K562 (cell line): ENCODE results near the gene MEF2B. TPM values are rescaled to one million over a fixed set of nuclear protein-coding genes. Genes with fewer than 3 reads are reported as not detected.

Experiments used
- ATAC-seq: fragments of 200-7000 bp; cut with Tn5 transposase; 3 replicates; pipeline ENCODE4 v1.9.1; 2020; ENCODE audit warnings: moderate library complexity
- BruUV-seq: library from RNA; stranded (reverse); fragments of 400-500 nt; replicated peaks from 2 replicates; lab custom pipeline; 2021; lab: Mats Ljungman, UMichigan
- CTCF ChIA-PET: fragments of 300-600 bp; formaldehyde crosslinking; extraction: SDS; loops from one replicate; lab custom pipeline; 2021; ENCODE audit warnings: low intra/inter-chr PET ratio; lab: Yijun Ruan, JAX
- POLR2A ChIA-PET: fragments of 300-600, 350-650 bp; sonication (Branson Sonifier 250); formaldehyde crosslinking; extraction: SDS; loops from one replicate; lab custom pipeline; 2021; ENCODE audit warnings: antibody characterized with exemption, inconsistent platforms; lab: Yijun Ruan, JAX
- DNase-seq, 4 experiments: peaks; one replicate each; pipeline versions ENCODE4 v3.0.0 to v3.0.0-alpha.2; 2011 to 2018; ENCODE audit warnings: low spot score in 3 of 4, mixed read lengths in 3 of 4; ENCODE audit errors: extremely low read depth in 1 of 4
- FAIRE-seq: peaks from 2 replicates; lab custom pipeline; 2011; peaks lifted over from hg19 to GRCh38; lab: Jason Lieb, UNC
- H2AFZ ChIP-seq: 2 replicates; pipeline ENCODE4 v1.6.0; 2011; ENCODE audit warnings: low read depth, low read length, control low read depth, inconsistent platforms
- H3K27ac ChIP-seq: fragments of 200-600 bp; 3 replicates; pipeline ENCODE4 v1.8.0; 2011; ENCODE audit warnings: low read depth, mild to moderate bottlenecking, control low read depth, inconsistent platforms, low read length, moderate library complexity, mixed read lengths; ENCODE audit errors: extremely low read depth
- H3K27me3 ChIP-seq, 2 experiments: fragments of 300-600 bp in 1 of 2; 2 replicates in 1 of 2; 3 replicates in 1 of 2; pipeline versions ENCODE4 v1.6.0 to v1.8.0; 2011; ENCODE audit warnings: inconsistent platforms in 2 of 2, low read length in 2 of 2, mild to moderate bottlenecking in 1 of 2, mixed read lengths in 1 of 2, moderate library complexity in 1 of 2; ENCODE audit not compliant: control insufficient read depth in 2 of 2, insufficient read depth in 2 of 2
- H3K36me3 ChIP-seq: fragments of 300-600 bp; 3 replicates; pipeline ENCODE4 v1.8.0; 2011; ENCODE audit warnings: mild to moderate bottlenecking, low read length, inconsistent platforms; ENCODE audit not compliant: control insufficient read depth, insufficient read depth
- H3K4me1 ChIP-seq, 2 experiments: fragments of 200-600 bp in 1 of 2; replicated peaks in 1 of 2; 2 replicates in 1 of 2; 3 replicates in 1 of 2; pipeline versions ENCODE4 v1.5.1 to v1.8.0; 2011; ENCODE audit warnings: inconsistent platforms in 2 of 2, low read length in 2 of 2, mild to moderate bottlenecking in 1 of 2, mixed read lengths in 1 of 2, moderate library complexity in 1 of 2; ENCODE audit not compliant: control insufficient read depth in 2 of 2, insufficient read depth in 2 of 2
- H3K4me2 ChIP-seq: 2 replicates; pipeline ENCODE4 v1.6.1; 2011; ENCODE audit warnings: low read length, control low read depth, inconsistent platforms, mixed read lengths; ENCODE audit not compliant: insufficient read depth
- H3K4me3 ChIP-seq: fragments of 200-600 bp; sonication (generic), shearing (Covaris generic); 2 replicates; pipeline ENCODE4 v1.5.1; 2016; ENCODE audit warnings: control low read depth, inconsistent platforms
- H3K79me2 ChIP-seq: fragments of 200-600 bp; 3 replicates; pipeline ENCODE4 v1.8.0; 2011; ENCODE audit warnings: low read length, inconsistent platforms; ENCODE audit not compliant: control insufficient read depth, insufficient read depth
- H3K9ac ChIP-seq, 2 experiments: 2 replicates each; pipeline versions ENCODE4 v1.6.0 to v1.6.1; 2011; ENCODE audit warnings: low read depth in 2 of 2, low read length in 2 of 2, control low read depth in 1 of 2, inconsistent platforms in 1 of 2, mild to moderate bottlenecking in 1 of 2, mixed read lengths in 1 of 2; ENCODE audit not compliant: insufficient read depth in 1 of 2
- H3K9me1 ChIP-seq: one replicate; pipeline ENCODE4 v1.6.0; 2011; ENCODE audit warnings: inconsistent platforms, mild to moderate bottlenecking, low read length, moderate library complexity; ENCODE audit not compliant: control insufficient read depth, insufficient read depth
- H3K9me3 ChIP-seq: replicated peaks from 2 replicates; pipeline ENCODE4 v1.5.1; 2011; ENCODE audit warnings: low read depth, low read length, inconsistent platforms; ENCODE audit not compliant: control insufficient read depth, insufficient read depth
- H4K20me1 ChIP-seq: replicated peaks from 2 replicates; pipeline ENCODE4 v1.6.1; 2011; ENCODE audit warnings: low read length, inconsistent platforms, mixed read lengths; ENCODE audit not compliant: control insufficient read depth, insufficient read depth
- BDP1 ChIP-seq: IDR thresholded peaks from 3 replicates; pipeline ENCODE4 v1.6.1; 2011; ENCODE audit not compliant: insufficient read length, insufficient read depth
- CHD1 ChIP-seq: fragments of 200-600 bp; sonication (generic); IDR thresholded peaks from one replicate; pipeline ENCODE4 v1.6.1; 2012; ENCODE audit warnings: mild to moderate bottlenecking, moderate library complexity, low read length, inconsistent platforms
- E2F4 ChIP-seq: sonication (generic); formaldehyde crosslinking; IDR thresholded peaks from 2 replicates; pipeline ENCODE4 v1.8.0; 2022; ENCODE audit warnings: mild to moderate bottlenecking, low read depth, missing genetic modification reagents
- HMG20A ChIP-seq: fragments of 450-650 bp; formaldehyde crosslinking; conservative IDR thresholded peaks from 2 replicates; pipeline ENCODE4 v1.4.0; 2020; ENCODE audit warnings: mild to moderate bottlenecking, mixed read lengths
- KDM2B ChIP-seq: fragments of 250-450 bp; sonication (Bioruptor Pico); IDR thresholded peaks from 2 replicates; pipeline ENCODE4 v1.8.0; 2021; ENCODE audit warnings: mild to moderate bottlenecking, moderate library complexity
- MAZ ChIP-seq, 2 experiments: fragments of 450-650 bp in 1 of 2; sonication (generic) in 1 of 2; formaldehyde crosslinking; IDR thresholded peaks in 1 of 2; conservative IDR thresholded peaks in 1 of 2; 2 replicates each; pipeline versions ENCODE4 v1.4.0 to v1.5.0; 2020; ENCODE audit warnings: mild to moderate bottlenecking in 1 of 2, missing genetic modification reagents in 1 of 2
- PHF20 ChIP-seq: fragments of 450-650 bp; IDR thresholded peaks from 2 replicates; pipeline ENCODE4 v1.6.1; 2018; ENCODE audit not compliant: partially characterized antibody
- PKNOX1 ChIP-seq: fragments of 450-650 bp; IDR thresholded peaks from 2 replicates; pipeline ENCODE4 v1.6.1; 2016
- SNAPC5 ChIP-seq: fragments of 250-450 bp; sonication (Bioruptor Pico); IDR thresholded peaks from 2 replicates; pipeline ENCODE4 v1.8.0; 2021; ENCODE audit warnings: moderate library complexity, mild to moderate bottlenecking, inconsistent platforms
- SREBF1 ChIP-seq: fragments of 150-350 bp; IDR thresholded peaks from 2 replicates; pipeline ENCODE4 v1.6.1; 2014; ENCODE audit warnings: antibody characterized with exemption, low read depth, low read length, borderline replicate concordance
- SUPT5H ChIP-seq: fragments of 450-650 bp; IDR thresholded peaks from 2 replicates; pipeline ENCODE4 v1.6.1; 2016
- ZBTB33 ChIP-seq: sonication (generic); formaldehyde crosslinking; IDR thresholded peaks from 2 replicates; pipeline ENCODE4 v1.8.1; 2023; ENCODE audit warnings: mild to moderate bottlenecking, missing genetic modification reagents
- ZNF253 ChIP-seq: fragments of 250-450 bp; sonication (Bioruptor Pico); conservative IDR thresholded peaks from 2 replicates; pipeline ENCODE4 v1.6.1; 2021; ENCODE audit warnings: mild to moderate bottlenecking
- ZNF561 ChIP-seq: fragments of 450-650 bp; formaldehyde crosslinking; conservative IDR thresholded peaks from 2 replicates; pipeline ENCODE4 v1.4.0; 2020; ENCODE audit warnings: mild to moderate bottlenecking, moderate library complexity
- ZNF584 ChIP-seq: fragments of 200-800 bp; sonication (Bioruptor generic); IDR thresholded peaks from 2 replicates; pipeline ENCODE4 v1.6.1; 2016; ENCODE audit warnings: low read depth, mild to moderate bottlenecking, missing genetic modification characterization, missing compliant biosample characterization
- ZNF785 ChIP-seq: fragments of 250-450 bp; sonication (Bioruptor Pico); IDR thresholded peaks from 2 replicates; pipeline ENCODE4 v1.4.0; 2020; ENCODE audit warnings: mild to moderate bottlenecking
- WGBS: fragments of 100-300 bp; shearing (Covaris generic); methylation state at CpG from one replicate; pipeline ENCODE4 v1.1.6; 2016; ENCODE audit warnings: low coverage, mixed read lengths; ENCODE audit not compliant: insufficient coverage; ENCODE audit errors: missing lambda C conversion rate; 5-methylcytosine and 5-hydroxymethylcytosine counted together
- in situ Hi-C: fragments of 300-500 bp; cut with MboI; formaldehyde crosslinking; loops from 4 replicates; pipeline ENCODE4 v1.15.0; 2018; ENCODE audit warnings: inconsistent platforms, mixed read lengths
- intact Hi-C: fragments of 100-400 bp; cut with micrococcal nuclease; formaldehyde crosslinking; loops from 2 replicates; pipeline ENCODE4 v1.14.2; 2022
- polyA plus RNA-seq, 8 experiments: library from polyadenylated mRNA; depleted of rRNA in 4 of 8; stranded (reverse) in 5 of 8; unstranded in 3 of 8; fragments of >200 nt; fragmentation: Nextera tagmentation in 2 of 8; fragmentation: Illumina TruSeq in 1 of 8; extraction: Ambion mirVana in 2 of 8; extraction: Trizol in 1 of 8; gene quantifications; 2 replicates each; pipeline versions ENCODE4 v1.2.1 to v1.2.3, GENCODE V29; 2011 to 2014; ENCODE audit warnings: inconsistent platforms in 1 of 8, missing spikeins in 1 of 8
- total RNA-seq, 7 experiments: library from RNA; depleted of rRNA in 6 of 7; stranded (reverse); fragments of >200 nt in 6 of 7; fragmentation: Illumina TruSeq in 2 of 7; extraction: Trizol in 2 of 7; gene quantifications; 2 replicates each; pipeline versions ENCODE4 v1.2.1 to v1.2.3, GENCODE V29; 2011 to 2021; ENCODE audit warnings: low replicate concordance in 1 of 7

The MEF2B gene
- total and polyA plus RNA-seq, 9 of the 15 experiments (the other 6 are each of a cell fraction or from before 2014, with no cell fraction given): 0.14 to 1.9 (median 0.71) TPM; not detected in 3

DNA sequence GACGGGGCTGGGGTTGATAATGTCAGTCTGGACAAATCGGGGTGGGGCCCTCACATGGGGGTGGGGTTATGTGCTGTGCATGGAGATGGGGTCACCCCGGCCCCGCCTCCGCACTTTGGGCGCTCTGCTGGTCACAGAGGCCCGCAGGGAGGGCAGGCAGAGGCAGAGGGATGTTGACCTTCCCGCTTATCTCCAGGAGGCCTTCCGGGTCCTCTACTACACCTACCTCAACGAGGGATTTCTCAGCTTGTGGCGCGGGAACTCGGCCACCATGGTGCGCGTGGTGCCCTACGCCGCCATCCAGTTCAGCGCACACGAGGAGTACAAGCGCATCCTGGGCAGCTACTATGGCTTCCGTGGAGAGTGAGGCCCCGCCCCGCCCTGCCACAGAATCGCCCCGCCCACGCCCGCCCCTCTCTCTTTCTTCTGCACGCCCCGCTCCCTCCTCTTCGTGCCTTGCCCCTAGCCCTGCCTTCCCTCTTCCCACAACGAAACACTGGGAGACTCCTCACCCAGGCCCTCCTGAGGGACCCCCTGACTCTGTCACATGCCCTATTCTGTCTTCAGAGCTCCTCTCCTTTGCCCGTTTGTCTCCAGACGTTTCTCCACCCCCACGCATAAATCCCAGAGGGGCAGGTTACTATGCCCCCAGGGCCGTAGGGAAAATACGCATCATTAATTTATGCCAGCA lies 64.6 kb downstream of the MEF2B start (continued):
- no peak for TF ChIP-seq BDP1
- TF ChIP-seq ZBTB33 (CRISPR knock-in tag): no peak
- no peak for TF ChIP-seq ZNF785 (CRISPR knock-in tag)
- TF ChIP-seq SNAPC5 (CRISPR knock-in tag): no peak
- peak; percentile 83 for TF ChIP-seq SUPT5H

DNA sequence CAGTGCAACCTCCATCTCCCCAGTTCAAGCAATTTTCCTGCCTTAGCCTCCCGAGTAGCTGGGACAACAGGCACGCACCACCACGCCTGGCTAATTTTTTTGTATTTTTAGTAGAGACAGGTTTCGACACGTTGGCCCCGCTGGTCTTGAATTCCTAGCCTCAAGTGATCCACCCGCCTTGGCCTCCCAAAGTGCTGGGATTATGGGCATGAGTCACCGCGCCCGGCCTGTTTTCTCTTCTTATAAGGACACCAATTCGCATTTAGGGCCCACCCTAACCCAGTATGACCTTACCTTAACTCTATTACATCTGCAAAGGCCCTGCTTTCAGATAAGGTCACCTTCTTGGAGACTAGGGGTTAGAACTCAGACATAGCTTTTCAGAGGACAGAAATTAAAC lies 66.9 kb downstream of the MEF2B start:
- Histone ChIP-seq H3K9me1 (no peaks in the 10 kb centered on the region), H3K4me1 (peaks cover 14 to 42% of the 10 kb centered on the region in 2 experiments), H3K27me3 (no peaks in the 10 kb centered on the region), H3K27ac (peak overlapping the region; percentile 47; the same call in 1 of the 3 replicates), H3K79me2 (no peaks in the 10 kb centered on the region), H2AFZ (no peak overlapping the region), H3K4me3 (no peak overlapping the region), H3K36me3 (peaks cover 45% of the 10 kb centered on the region; the same call in 2 of the 3 replicates), H4K20me1 (no peaks in the 10 kb centered on the region), H3K4me2 (no peak overlapping the region), H3K9me3 (no peaks in the 10 kb centered on the region), H3K9ac (peak overlapping the region in 1 of 2 experiments; percentile 15; a peak in 1 of 4 replicates)
- no TSS peak for BruUV-seq
- in situ Hi-C loops: no loop called here
- ChIA-PET POLR2A (interaction anchor here (1.6 kb wide), 1 partner anchor 9 kb away, joined by 4 read pairs; no protein-coding TSS in a partner anchor), CTCF (no interaction called here)
- DNase-seq (no peak), ATAC-seq (no peak), FAIRE-seq (peak; percentile 19)
- intact Hi-C loops: no loop called here
- 83% methylated on average over 11 of the region's 11 CpGs for WGBS
- TF ChIP-seq KDM2B (CRISPR knock-in tag) (no peak), PKNOX1 (no peak), SREBF1 (no peak), ZNF561 (CRISPR knock-in tag) (no peak), E2F4 (no peak), HMG20A (no peak), MAZ (CRISPR knock-in tag; conservative IDR thresholded peaks at IDR 0.05 in 1 of 2, IDR thresholded peaks at IDR 0.05 in 1 of 2) (no peak), ZNF584 (CRISPR knock-in tag) (no peak), ZNF253 (CRISPR knock-in tag) (no peak), PHF20 (no peak), CHD1 (no peak)
